OCI-LY3 (cell line): ENCODE measurements around the gene DOK5.

Source experiments
- H2AFZ ChIP-seq: fragments of 200-600, 300-600 bp; shearing (Covaris generic); 2 replicates; pipeline ENCODE4 v1.6.0; 2014; ENCODE audit warnings: antibody characterized with exemption, low read depth, low read length
- H3K27ac ChIP-seq: fragments of 200-600, 300-600 bp; sonication (generic); 2 replicates; pipeline ENCODE4 v1.5.1; 2014; ENCODE audit warnings: mild to moderate bottlenecking, low read length, moderate library complexity, mixed read lengths
- H3K27me3 ChIP-seq: fragments of 200-600, 300-600 bp; sonication (generic); 2 replicates; pipeline ENCODE4 v1.6.1; 2014; ENCODE audit warnings: low read depth, low read length, mixed read lengths
- H3K36me3 ChIP-seq: fragments of 200-600, 300-600 bp; sonication (generic); replicated peaks from 2 replicates; pipeline ENCODE3; 2014; ENCODE audit warnings: low read depth, low read length, mixed read lengths
- H3K4me1 ChIP-seq: fragments of 300-600, 200-600 bp; sonication (generic); 2 replicates; pipeline ENCODE4 v1.6.1; 2014; ENCODE audit warnings: low read length, mixed read lengths
- H3K4me2 ChIP-seq: fragments of 200-600, 300-600 bp; sonication (generic); 2 replicates; pipeline ENCODE4 v1.6.1; 2014; ENCODE audit warnings: low read length, mixed read lengths
- H3K4me3 ChIP-seq: fragments of 300-600, 200-600 bp; sonication (generic); 2 replicates; pipeline ENCODE4 v1.5.1; 2014; ENCODE audit warnings: antibody characterized with exemption, mild to moderate bottlenecking, low read length, moderate library complexity
- H3K79me2 ChIP-seq: fragments of 300-600, 200-600 bp; shearing (Covaris generic); 2 replicates; pipeline ENCODE4 v1.6.1; 2014; ENCODE audit warnings: mild to moderate bottlenecking, low read length, mixed read lengths
- H3K9ac ChIP-seq: fragments of 300-600, 200-600 bp; shearing (Covaris generic); 2 replicates; pipeline ENCODE4 v1.6.0; 2014; ENCODE audit warnings: mild to moderate bottlenecking, low read length, moderate library complexity
- H3K9me3 ChIP-seq: fragments of 200-600, 300-600 bp; shearing (Covaris generic); 2 replicates; pipeline ENCODE4 v1.6.1; 2014; ENCODE audit warnings: low read length, mixed read lengths; ENCODE audit not compliant: insufficient read depth
- H4K20me1 ChIP-seq: fragments of 200-600, 300-600 bp; sonication (generic); 2 replicates; pipeline ENCODE4 v1.6.1; 2016; ENCODE audit warnings: low read length, mixed read lengths; ENCODE audit not compliant: insufficient read depth
- CTCF ChIP-seq: fragments of 200-600, 300-600 bp; sonication (generic); IDR thresholded peaks from 2 replicates; pipeline ENCODE4 v1.5.1; 2014; ENCODE audit warnings: antibody characterized with exemption, low read length, low read depth
- EZH2phosphoT487 ChIP-seq: fragments of 200-600 bp; shearing (Covaris generic); IDR thresholded peaks from 2 replicates; pipeline ENCODE4 v1.6.1; 2018; ENCODE audit warnings: antibody characterized with exemption, mixed run types, low read depth

The DOK5 gene

GRCh38 chr20:54608039-54608745 lies 132.8 kb downstream of the DOK5 start:
- peak overlapping the region; percentile 40 for H3K4me2 ChIP-seq
- H4K20me1 ChIP-seq, result no peaks in the 10 kb centered on the region
- peak overlapping the region; percentile 2; the same call in 1 of the 2 replicates for H3K9ac ChIP-seq
- TF ChIP-seq EZH2phosphoT487, result no peak
- no peak for TF ChIP-seq CTCF
- H3K36me3 ChIP-seq, result peaks cover 4% of the 10 kb centered on the region
- peaks cover 42% of the 10 kb centered on the region for H3K4me1 ChIP-seq
- H3K79me2 ChIP-seq, result no peaks in the 10 kb centered on the region
- no peaks in the 10 kb centered on the region for H3K27me3 ChIP-seq
- H2AFZ ChIP-seq, result 0 out of 2 replicates have a peak overlapping the region, but pooled peaks have one; percentile 29
- 0 out of 2 replicates have a peak, but pooled peaks cover 4% of the 10 kb centered on the region for H3K9me3 ChIP-seq
- H3K27ac ChIP-seq, result peak overlapping the region; percentile 72
- H3K4me3 ChIP-seq, result no peak overlapping the region

- H3K4me3 ChIP-seq, result peak overlapping the region; percentile 3; the same call in 1 of the 2 replicates
- TF ChIP-seq CTCF (no peak), EZH2phosphoT487 (no peak)
- H3K79me2 ChIP-seq, result no peaks in the 10 kb centered on the region
- H3K27ac ChIP-seq, result peak overlapping the region; percentile 72
- no peak overlapping the region for H2AFZ ChIP-seq
- H3K36me3 ChIP-seq, result peaks cover 4% of the 10 kb centered on the region
- H3K4me2 ChIP-seq, result peak overlapping the region; percentile 2; the same call in 1 of the 2 replicates
- H4K20me1 ChIP-seq, result no peaks in the 10 kb centered on the region
- peaks cover 42% of the 10 kb centered on the region for H3K4me1 ChIP-seq
- peak overlapping the region; percentile 2; the same call in 1 of the 2 replicates for H3K9ac ChIP-seq
- H3K9me3 ChIP-seq, result 0 out of 2 replicates have a peak, but pooled peaks cover 4% of the 10 kb centered on the region
- no peaks in the 10 kb centered on the region for H3K27me3 ChIP-seq
These were observed 133.6 kb downstream of the DOK5 start for GRCh38 chr20:54608943-54609342.

- peaks cover 23% of the 10 kb centered on the region for H3K4me1 ChIP-seq
- no peaks in the 10 kb centered on the region for H4K20me1 ChIP-seq
- H3K27me3 ChIP-seq, result no peaks in the 10 kb centered on the region
- H3K4me2 ChIP-seq, result no peak overlapping the region
- no peak overlapping the region for H2AFZ ChIP-seq
- peaks cover 4% of the 10 kb centered on the region for H3K36me3 ChIP-seq
- no peak for TF ChIP-seq CTCF
- H3K9ac ChIP-seq, result no peak overlapping the region
- H3K4me3 ChIP-seq, result no peak overlapping the region
- no peaks in the 10 kb centered on the region for H3K79me2 ChIP-seq
- H3K27ac ChIP-seq, result no peak overlapping the region
- H3K9me3 ChIP-seq, result 0 out of 2 replicates have a peak, but pooled peaks cover 4% of the 10 kb centered on the region
These were observed 136.5 kb downstream of the DOK5 start for GRCh38 chr20:54611708-54612412.

- no peak overlapping the region for H3K27ac ChIP-seq
- H3K9me3 ChIP-seq, result no peaks in the 10 kb centered on the region
- H4K20me1 ChIP-seq, result no peaks in the 10 kb centered on the region
- H3K36me3 ChIP-seq, result no peaks in the 10 kb centered on the region
- no peaks in the 10 kb centered on the region for H3K4me1 ChIP-seq
- H3K9ac ChIP-seq, result no peak overlapping the region
- no peaks in the 10 kb centered on the region for H3K79me2 ChIP-seq
- no peak overlapping the region for H2AFZ ChIP-seq
- no peak for TF ChIP-seq EZH2phosphoT487
- H3K27me3 ChIP-seq, result 0 out of 2 replicates have a peak, but pooled peaks cover 6% of the 10 kb centered on the region
- no peak overlapping the region for H3K4me3 ChIP-seq
- no peak overlapping the region for H3K4me2 ChIP-seq
These were observed 143.0 kb downstream of the DOK5 start for GRCh38 chr20:54618412-54618811.
